ENCODE results near the gene POMT2. TPM values are rescaled to one million over a fixed set of nuclear protein-coding genes. Genes with fewer than 3 reads are reported as not detected.

POMT2 gene
- polyA plus RNA-seq, 3 donors: 8.1 to 12.4 (median 9.3) TPM

- 72 to 75% (median 73%) methylated on average over 6 of the region's 6 CpGs for WGBS, 3 donors
- no peak overlapping the region for H3K27ac ChIP-seq (ENCODE audit: low read depth, low read length)
These were observed 92.6 kb downstream of the POMT2 start for GRCh38 chr14:77228056-77228455.

- no peak overlapping the region for H3K27ac ChIP-seq (ENCODE audit: low read depth, low read length)
- 76 to 87% (median 84%) methylated on average over 14 of the region's 14 CpGs for WGBS, 3 donors
These were observed 94.7 kb downstream of the POMT2 start for GRCh38 chr14:77225892-77226557.

GRCh38 chr14:77225254-77225653, 95.4 kb downstream of the POMT2 start:
- H3K27ac ChIP-seq (ENCODE audit: low read depth, low read length): no peak overlapping the region
- 72 to 83% (median 74%) methylated on average over 12 of the region's 12 CpGs for WGBS, 3 donors

Other genes starting within 250 kb of the POMT2 start
- gene CIPC, start 222.6 kb downstream of the POMT2 start, polyA plus RNA-seq: 1 to 10 TPM; 5.1 to 8.0 (median 7.7) TPM
- under 1 TPM in 2 of 3 donors, not detected in 1; 0.02 to 0.04 TPM for gene ZDHHC22, start 179.1 kb downstream of the POMT2 start, polyA plus RNA-seq
- gene TMEM63C, start 139.1 kb downstream of the POMT2 start, polyA plus RNA-seq: 1 to 10 TPM in 1 of 3 donors, under 1 TPM in 1, not detected in 1; 0.12 to 1.8 TPM
- gene NGB, start 49.7 kb downstream of the POMT2 start, polyA plus RNA-seq: under 1 TPM in 1 of 3 donors, not detected in 2; 0.14 TPM
- 10 to 100 TPM; 15.2 to 33.1 (median 19.6) TPM for gene GSTZ1, start 153 bp upstream of the POMT2 start, polyA plus RNA-seq
- gene TMED8, start 56.2 kb upstream of the POMT2 start, polyA plus RNA-seq: 1 to 10 TPM; 3.0 to 6.4 (median 4.2) TPM
- gene SAMD15, start 56.5 kb upstream of the POMT2 start, polyA plus RNA-seq: under 1 TPM; 0.30 to 0.54 (median 0.34) TPM
- under 1 TPM; 0.10 to 0.24 (median 0.22) TPM for gene NOXRED1, start 102.6 kb upstream of the POMT2 start, polyA plus RNA-seq
- 1 to 10 TPM; 7.8 to 9.7 (median 8.5) TPM for gene VIPAS39, start 136.7 kb upstream of the POMT2 start, polyA plus RNA-seq
- gene AHSA1, start 137.2 kb upstream of the POMT2 start, polyA plus RNA-seq: 10 to 100 TPM; 42.9 to 85.5 (median 82.6) TPM
- under 1 TPM in 1 of 3 donors, not detected in 2; 0.24 TPM for gene ISM2, start 177.9 kb upstream of the POMT2 start, polyA plus RNA-seq